CD4-positive, alpha-beta T cell treated with Interleukin-10 for 1 hour (primary cell): Measurements from ENCODE around the gene ITGA2.
"Not testable (repeated sequence)": the region's sequence is repeated elsewhere in the genome, so short reads cannot be mapped to it uniquely, and the experiment has no call there.

ENCODE experiments used
- DNase-seq: peaks from one replicate; pipeline ENCODE4 v3.0.0-alpha.2; 2020

ITGA2 gene

DNA sequence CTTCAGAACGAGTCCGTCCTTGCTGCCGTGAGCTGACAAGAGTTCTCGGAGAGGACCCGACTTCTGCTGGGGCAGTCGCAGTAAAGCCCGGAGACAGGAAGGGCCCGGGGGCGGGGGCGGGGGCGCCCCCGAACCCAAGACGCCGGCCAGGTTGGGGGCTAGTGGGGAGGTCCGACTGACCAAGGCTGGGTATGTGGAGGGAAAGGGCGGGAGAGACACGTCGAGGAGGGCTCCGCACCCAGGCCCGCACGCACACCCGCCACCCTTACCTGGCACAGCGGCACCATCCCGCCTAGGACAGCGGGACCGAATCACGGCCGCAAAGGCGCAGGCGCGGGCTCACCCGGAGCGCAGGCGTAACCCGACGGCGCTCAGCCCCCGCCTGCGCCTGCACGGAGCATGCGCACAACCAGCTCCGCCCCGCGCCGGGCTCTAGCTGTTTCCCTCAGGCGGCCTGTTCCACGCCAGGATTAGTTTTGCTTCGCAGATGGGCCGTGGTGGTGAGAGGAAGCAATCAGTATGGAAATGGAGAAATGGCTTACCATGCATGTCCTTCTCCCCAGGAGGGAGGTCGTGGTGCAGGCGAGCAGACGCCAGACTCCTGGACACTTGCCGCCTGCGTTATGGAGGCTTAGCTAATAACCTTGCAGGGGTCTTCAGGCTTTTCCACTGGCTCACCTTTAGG lies 120.4 kb downstream of the ITGA2 start, which contains the start of gene MOCS2:
MOCS2 (minus strand) TSS at position 315 of the 685 bp plus-strand sequence. CDS start 2,583 bp downstream, outside the sequence.
- DNase-seq, result peak; percentile 91

DNA sequence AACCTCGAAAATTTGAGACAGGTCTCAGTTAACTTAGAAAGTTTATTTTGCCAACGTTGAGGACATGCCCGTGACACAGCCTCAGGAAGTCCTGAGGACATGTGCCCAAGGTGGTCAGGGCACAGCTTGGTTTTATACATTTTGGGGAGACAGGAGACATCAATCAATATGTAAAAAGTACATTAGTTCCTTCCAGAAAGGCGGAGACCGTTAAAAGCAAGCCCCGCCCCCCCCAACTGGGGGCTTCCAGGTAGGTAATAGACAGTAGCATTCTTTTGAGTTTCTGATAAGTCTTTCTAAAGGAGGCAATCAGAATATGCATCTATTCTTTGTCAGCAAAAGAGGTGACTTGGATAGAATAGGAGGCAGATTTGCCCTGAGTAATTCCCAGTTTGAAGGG lies 121.0 kb downstream of the ITGA2 start:
- DNase-seq, result no peak

DNA sequence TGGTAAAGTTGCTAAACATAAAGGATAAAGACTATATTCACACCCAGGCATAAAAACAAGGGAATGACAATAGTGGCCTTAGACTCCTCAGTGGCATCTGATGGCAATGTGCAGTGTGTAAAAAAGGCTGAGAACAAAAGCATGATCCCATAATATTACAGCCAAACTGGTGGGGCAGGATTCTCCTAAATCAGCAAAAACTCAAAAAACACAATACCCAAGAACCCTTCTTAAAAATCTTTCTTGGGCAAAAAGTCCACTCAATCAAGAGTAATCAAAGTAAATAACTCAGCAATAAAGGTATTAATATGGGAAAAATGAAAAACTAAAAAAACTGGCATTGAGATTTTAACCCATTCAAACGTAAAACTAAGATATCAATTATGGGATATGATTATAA lies 122.0 kb downstream of the ITGA2 start:
- DNase-seq, result no peak

DNA sequence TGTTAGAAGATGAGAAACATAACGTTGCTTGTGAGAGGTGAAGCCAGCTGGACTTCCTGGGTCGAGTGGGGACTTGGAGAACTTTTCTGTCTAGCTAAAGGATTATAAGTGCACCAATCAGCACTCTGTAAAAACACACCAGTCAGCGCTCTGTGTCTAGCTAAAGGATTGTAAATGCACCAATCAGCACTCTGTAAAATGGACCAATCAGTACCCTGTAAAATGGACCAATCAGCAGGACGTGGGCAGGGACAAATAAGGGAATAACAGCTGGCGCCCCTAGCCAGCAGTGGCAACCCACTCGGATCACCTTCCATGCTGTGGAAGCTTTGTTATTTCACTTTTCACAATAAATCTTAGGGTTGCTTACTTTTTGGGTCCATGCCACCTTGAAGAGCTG lies 123.2 kb downstream of the ITGA2 start:
- not testable (repeated sequence) for DNase-seq

DNA sequence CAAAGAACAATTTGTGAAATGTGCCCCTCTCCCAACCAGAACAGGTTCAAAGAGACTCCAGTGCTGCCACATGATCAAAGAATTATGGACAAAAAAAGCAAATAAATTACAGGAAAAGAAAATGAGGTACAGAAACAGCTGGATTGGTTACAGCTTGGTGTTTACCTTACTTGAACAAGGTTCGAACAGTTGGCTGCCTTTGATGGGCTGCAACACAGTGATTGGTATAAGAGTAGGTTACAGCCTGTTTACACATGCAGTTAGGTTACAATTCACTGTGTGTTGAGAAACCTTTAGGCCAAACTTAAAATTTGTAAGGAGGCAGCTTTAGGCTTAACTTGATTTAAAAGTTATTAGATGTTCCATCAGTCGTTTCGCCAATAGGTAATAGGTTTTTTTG lies 123.8 kb downstream of the ITGA2 start:
- no peak for DNase-seq

DNA sequence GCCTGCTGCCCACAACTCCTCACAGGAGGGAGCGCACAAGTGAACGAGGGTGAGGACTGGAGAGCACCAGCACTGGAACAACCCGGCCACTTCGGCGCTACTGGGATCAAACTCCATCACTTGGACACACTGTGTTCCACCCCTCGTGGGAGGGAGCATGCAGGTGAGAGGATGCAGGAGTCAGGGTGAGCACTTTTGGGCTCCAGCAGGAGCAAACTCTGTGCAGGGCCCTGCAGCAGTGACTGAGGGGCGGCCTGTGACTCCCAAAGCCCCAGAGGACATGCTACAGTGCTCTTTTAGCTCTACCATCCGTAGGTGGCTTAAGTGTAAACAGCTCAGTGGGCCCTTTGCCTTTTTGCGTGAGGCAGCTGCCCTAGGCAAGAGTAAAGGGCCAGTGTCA lies 124.8 kb downstream of the ITGA2 start:
- DNase-seq, result no peak

DNA sequence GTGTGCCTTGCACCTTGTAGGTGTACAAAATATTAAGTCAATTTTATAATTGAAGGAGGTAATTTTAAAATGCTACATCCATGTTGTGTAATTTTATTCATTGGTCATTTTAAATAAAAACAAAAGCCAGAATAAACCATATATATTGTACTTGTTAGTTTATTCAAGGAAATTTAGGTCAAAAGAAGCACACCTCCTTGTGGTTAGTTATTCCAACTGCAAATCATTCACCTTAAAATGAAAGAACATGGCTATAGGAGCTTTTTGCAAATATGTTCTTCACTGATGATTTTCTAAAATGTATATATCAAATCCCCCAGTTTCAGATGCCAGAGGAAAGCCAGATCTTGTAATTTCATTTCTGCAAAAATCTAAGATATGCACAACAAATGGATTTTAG lies 125.8 kb downstream of the ITGA2 start:
- DNase-seq, result no peak

DNA sequence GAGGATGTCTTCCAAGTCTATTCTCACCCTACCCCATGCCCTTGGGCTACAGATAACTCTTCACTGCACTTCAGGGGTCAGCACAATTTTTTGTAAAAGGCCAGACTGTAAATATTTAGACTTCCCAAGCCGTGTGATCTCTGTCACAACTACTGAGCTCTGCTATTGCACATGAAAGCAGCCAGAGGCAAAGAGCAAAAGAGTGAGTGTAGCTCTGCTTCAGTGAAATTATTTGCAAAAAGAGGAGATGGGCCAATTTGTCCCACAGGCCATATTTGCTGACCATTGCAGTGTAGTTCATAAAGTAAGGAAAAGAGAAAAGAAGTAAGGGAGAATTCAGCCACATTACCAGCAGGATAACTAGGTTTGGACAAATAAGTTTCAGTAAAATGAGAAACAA lies 127.4 kb downstream of the ITGA2 start:
- no peak for DNase-seq

DNA sequence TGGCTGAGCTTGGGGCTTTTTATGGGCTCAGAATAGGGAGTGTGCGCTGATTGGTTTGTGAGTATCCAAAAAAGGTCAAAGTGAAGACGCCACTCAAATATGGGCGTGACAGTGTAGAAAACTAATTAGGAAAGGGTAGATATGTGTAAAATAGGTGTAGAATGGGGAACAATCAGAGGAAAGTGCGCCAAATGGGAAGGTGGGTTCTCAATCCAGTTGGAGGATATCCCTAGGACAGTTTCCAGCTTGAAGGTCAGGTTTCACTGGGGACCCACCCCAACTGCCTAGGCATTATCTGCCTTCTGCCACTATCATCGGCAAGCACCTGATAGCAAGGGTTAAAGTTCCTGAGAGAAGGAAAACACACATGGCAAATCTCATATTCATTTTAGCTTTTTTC lies 129.7 kb downstream of the ITGA2 start:
- no peak for DNase-seq

DNA sequence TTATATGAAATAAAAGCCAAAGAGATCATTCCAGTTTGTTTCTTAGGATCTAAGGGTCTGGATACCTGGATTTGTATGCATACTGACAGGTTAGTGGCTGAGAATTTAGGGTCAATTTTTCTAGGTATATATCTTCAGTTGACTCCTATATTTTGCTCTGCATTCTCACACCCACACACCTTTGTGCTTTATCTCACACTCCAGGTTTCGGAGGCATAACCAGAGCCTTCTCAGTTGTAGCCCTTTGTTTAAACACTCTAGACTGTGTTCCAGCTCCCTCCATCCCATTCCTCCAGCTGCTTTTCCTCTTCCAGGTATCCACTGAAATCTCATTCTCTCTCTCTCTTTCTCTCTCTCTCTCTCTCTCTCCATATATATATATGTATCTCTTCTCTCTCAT lies 131.0 kb downstream of the ITGA2 start:
- no peak for DNase-seq

DNA sequence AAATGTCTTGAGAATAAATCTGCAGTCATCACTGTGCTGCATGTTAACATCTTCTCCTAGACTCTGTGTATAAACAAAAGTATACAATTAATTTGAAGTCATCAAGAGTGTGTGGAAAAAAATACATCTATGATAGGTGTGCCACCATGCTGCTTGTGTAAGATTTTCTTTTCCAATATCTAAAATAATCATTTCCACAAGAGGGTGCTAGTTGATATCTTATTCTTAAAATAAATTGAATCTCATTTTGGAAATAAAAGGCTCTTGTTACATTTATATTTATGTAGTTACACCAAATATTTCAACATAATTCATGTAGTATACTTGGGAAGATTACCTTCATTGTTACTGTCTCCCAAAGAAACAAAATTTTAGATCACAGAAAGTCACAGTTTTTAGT lies 134.6 kb downstream of the ITGA2 start:
- DNase-seq, result no peak

DNA sequence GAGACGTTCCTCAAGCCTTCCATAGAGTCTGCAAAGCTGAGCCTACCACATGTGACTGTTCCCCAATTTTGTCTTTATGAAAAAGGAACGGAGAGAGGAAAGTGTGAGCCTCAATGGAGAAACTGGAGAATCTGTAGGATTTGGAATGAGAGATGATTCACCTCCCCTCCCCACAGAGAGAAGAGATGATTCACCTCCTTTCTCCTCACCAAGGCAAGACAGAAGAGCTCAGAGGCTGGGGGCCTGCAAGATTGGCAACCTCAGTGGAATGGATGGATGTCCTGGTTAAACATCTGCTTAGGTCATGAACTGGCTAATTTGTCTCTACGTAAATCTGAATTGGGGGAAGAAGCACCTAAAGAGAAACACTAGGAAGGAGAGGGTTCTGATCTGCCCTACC lies 137.4 kb downstream of the ITGA2 start:
- DNase-seq, result no peak

DNA sequence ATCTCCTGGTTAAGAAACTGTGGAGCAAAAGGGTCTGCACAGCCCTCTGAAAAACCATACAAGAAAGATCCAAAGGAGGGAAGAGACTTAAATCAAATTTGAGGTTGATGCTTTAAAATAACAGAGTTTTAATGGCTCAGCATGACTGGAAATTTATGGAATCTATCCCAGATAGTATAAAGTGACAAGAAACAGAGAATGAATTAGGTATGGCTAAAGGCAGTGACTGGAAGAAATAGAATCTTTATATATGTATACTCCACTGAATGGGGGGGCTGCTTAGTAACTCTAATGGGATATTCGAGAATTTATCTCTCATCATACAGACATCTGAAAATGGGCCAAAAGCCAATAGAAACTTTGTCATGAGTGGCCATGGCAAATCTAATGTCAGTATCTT lies 138.0 kb downstream of the ITGA2 start:
- no peak for DNase-seq

DNA sequence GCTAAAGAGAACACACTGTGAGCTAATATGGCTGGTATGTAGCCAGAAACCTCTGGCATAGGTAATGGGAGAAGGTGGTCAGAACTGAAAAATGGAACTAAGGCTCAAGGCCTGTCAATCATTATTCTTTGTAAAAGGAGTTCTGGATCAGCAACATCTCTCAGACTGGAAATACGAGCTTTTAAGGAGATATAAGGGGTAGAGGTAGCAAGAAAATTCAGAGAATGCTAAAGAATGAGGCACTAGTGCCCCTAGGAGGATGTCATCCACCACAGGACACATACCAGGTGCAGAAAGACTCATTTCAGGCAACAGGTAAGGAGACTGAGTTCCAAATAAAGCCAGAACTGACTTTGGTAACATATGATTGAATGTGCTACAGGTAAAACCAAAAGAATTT lies 139.3 kb downstream of the ITGA2 start:
- DNase-seq, result no peak

DNA sequence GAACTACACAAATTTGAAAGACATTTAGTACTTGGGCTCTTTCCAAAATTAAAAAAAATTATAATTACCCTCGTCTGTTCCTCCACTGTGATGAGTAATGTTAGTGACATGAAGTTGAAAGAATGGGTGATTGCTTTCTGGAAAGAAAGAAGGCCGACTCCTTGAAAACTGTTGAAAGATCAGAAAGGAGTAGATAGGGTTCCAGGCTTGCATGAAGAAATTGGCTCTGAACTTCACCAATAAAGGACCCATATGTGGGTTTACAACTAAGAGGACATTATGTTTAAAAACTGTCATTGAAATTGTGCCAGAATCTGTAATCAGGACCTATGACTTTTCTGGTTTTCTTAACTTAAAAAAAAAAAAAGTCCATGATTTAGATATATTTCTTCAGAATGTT lies 141.1 kb downstream of the ITGA2 start:
- DNase-seq, result no peak

DNA sequence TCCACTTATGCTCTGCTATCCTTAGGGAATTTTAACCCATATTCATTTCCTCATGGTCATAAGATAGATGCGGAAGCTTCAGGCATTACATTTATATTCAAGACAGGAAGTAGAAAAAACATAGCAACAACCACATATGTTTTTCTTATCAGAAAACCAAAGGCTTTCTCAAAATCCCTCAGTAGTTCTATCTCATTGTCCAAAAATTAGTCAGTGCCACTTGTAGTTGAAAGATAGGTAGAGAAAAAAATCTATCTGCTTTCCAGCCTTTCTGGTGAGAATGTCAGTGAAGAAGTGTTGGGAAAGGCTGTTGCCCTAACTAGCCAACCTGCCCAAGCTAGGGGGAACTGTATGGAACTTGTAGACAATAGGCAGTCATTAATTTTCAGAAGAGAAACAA lies 143.9 kb downstream of the ITGA2 start:
- DNase-seq, result no peak
